Measurements from ENCODE around the gene PTPRM.
"Not testable (repeated sequence)": the region's sequence is repeated elsewhere in the genome, so short reads cannot be mapped to it uniquely, and the experiment has no call there.

PTPRM gene

GRCh38 chr18:8443505-8443904 lies 876.4 kb downstream of the PTPRM start:
- no peak for DNase-seq
- Mint-ChIP-seq H3K27me3 (ENCODE audit: low read depth, poor library complexity) (no peaks in the 10 kb centered on the region), H3K4me3 (no peak overlapping the region), H3K36me3 (ENCODE audit: low read depth) (peaks cover 8% of the 10 kb centered on the region), H3K9me3 (peaks cover 29% of the 10 kb centered on the region), H3K4me1 (no peaks in the 10 kb centered on the region), H3K27ac (no peak overlapping the region)
- TF ChIP-seq CTCF (IDR thresholded peaks at IDR 0.05), result no peak

- not testable (repeated sequence) for H3K36me3 Mint-ChIP-seq (ENCODE audit: low read depth); H3K4me3 Mint-ChIP-seq; H3K27me3 Mint-ChIP-seq (ENCODE audit: low read depth, poor library complexity); H3K4me1 Mint-ChIP-seq; DNase-seq; H3K27ac Mint-ChIP-seq
- peaks cover 12% of the 10 kb centered on the region for H3K9me3 Mint-ChIP-seq
Observed at GRCh38 chr18:8446936-8447335, 879.8 kb downstream of the PTPRM start.

- H3K36me3 Mint-ChIP-seq (ENCODE audit: low read depth), result no peaks in the 10 kb centered on the region
Observed at GRCh38 chr18:8448130-8448529, 881.0 kb downstream of the PTPRM start.

GRCh38 chr18:8450013-8450412 lies 882.9 kb downstream of the PTPRM start:
- no peak overlapping the region for H3K4me3 Mint-ChIP-seq
- peak; percentile 43 for TF ChIP-seq CTCF (IDR thresholded peaks at IDR 0.05)
- H3K27ac Mint-ChIP-seq, result no peak overlapping the region
- peaks cover 4% of the 10 kb centered on the region for H3K9me3 Mint-ChIP-seq
- H3K36me3 Mint-ChIP-seq (ENCODE audit: low read depth), result no peaks in the 10 kb centered on the region
- no peaks in the 10 kb centered on the region for H3K27me3 Mint-ChIP-seq (ENCODE audit: low read depth, poor library complexity)
- no peak for DNase-seq
- H3K4me1 Mint-ChIP-seq, result peaks cover 4% of the 10 kb centered on the region

More at GRCh38 chr18:8448130-8448529, 881.0 kb downstream of the PTPRM start:
- H3K27me3 Mint-ChIP-seq (ENCODE audit: low read depth, poor library complexity), result no peaks in the 10 kb centered on the region
- H3K4me3 Mint-ChIP-seq, result no peak overlapping the region
- H3K27ac Mint-ChIP-seq, result no peak overlapping the region
- no peak for TF ChIP-seq CTCF (IDR thresholded peaks at IDR 0.05)
- H3K9me3 Mint-ChIP-seq, result peaks cover 4% of the 10 kb centered on the region
- H3K4me1 Mint-ChIP-seq, result peaks cover 4% of the 10 kb centered on the region
- DNase-seq, result no peak

- peaks cover 4% of the 10 kb centered on the region for H3K9me3 Mint-ChIP-seq
- H3K27me3 Mint-ChIP-seq (ENCODE audit: low read depth, poor library complexity), result no peaks in the 10 kb centered on the region
- H3K4me3 Mint-ChIP-seq, result no peak overlapping the region
- no peak for TF ChIP-seq CTCF (IDR thresholded peaks at IDR 0.05)
- DNase-seq, result no peak
- H3K27ac Mint-ChIP-seq, result no peak overlapping the region
- H3K36me3 Mint-ChIP-seq (ENCODE audit: low read depth), result no peaks in the 10 kb centered on the region
- peaks cover 4% of the 10 kb centered on the region for H3K4me1 Mint-ChIP-seq
Observed at GRCh38 chr18:8450898-8451665, 884.0 kb downstream of the PTPRM start.

GRCh38 chr18:8453528-8453927 lies 886.4 kb downstream of the PTPRM start:
- Mint-ChIP-seq H3K36me3 (ENCODE audit: low read depth) (no peaks in the 10 kb centered on the region), H3K27ac (no peak overlapping the region), H3K4me3 (no peak overlapping the region), H3K4me1 (peaks cover 4% of the 10 kb centered on the region), H3K9me3 (peaks cover 4% of the 10 kb centered on the region), H3K27me3 (ENCODE audit: low read depth, poor library complexity) (no peaks in the 10 kb centered on the region)
- no peak for DNase-seq
- no peak for TF ChIP-seq CTCF (IDR thresholded peaks at IDR 0.05)
